ENCODE measurements around the gene NCKAP5. TPM values are rescaled to one million over a fixed set of nuclear protein-coding genes. Genes with fewer than 3 reads are reported as not detected.
A peak's percentile ranks its signal among the peaks of the same experiment; 100 is the strongest.

Gene NCKAP5
- total RNA-seq, 1 donor from 2014 or later, result 7.9 TPM

GRCh38 chr2:133461484-133461883 lies 106.8 kb downstream of the NCKAP5 start:
- no peak for DNase-seq (ENCODE audit: low spot score)

DNA sequence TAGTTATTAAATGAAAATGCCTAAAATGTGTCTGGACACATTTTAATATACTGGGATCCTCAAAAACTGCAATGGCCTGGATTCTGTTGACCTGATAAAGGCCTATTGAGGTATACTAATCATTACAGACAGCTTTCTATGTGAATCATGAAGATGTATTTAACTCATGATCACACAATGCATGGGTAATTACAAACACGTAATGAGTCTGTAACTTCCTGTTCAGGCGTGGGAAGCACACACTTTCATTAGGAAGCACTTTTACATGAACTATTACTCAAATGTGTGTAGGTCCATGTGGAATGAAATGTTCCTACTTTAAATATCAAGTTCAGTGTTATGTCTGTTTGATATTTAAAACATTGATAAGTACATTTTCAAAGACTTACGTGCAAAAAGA lies 108.7 kb downstream of the NCKAP5 start:
- DNase-seq (ENCODE audit: low spot score), result no peak

GRCh38 chr2:133458280-133458679 lies 110.0 kb downstream of the NCKAP5 start:
- no peak for DNase-seq (ENCODE audit: low spot score)

GRCh38 chr2:133457861-133458260 lies 110.4 kb downstream of the NCKAP5 start:
- no peak for DNase-seq (ENCODE audit: low spot score)

GRCh38 chr2:133456971-133457370 lies 111.3 kb downstream of the NCKAP5 start:
- no peak for DNase-seq (ENCODE audit: low spot score)

GRCh38 chr2:133456156-133456555 lies 112.1 kb downstream of the NCKAP5 start:
- no peak for DNase-seq (ENCODE audit: low spot score)

- no peak for DNase-seq (ENCODE audit: low spot score)
Measured at GRCh38 chr2:133453032-133453431, 115.2 kb downstream of the NCKAP5 start.

DNA sequence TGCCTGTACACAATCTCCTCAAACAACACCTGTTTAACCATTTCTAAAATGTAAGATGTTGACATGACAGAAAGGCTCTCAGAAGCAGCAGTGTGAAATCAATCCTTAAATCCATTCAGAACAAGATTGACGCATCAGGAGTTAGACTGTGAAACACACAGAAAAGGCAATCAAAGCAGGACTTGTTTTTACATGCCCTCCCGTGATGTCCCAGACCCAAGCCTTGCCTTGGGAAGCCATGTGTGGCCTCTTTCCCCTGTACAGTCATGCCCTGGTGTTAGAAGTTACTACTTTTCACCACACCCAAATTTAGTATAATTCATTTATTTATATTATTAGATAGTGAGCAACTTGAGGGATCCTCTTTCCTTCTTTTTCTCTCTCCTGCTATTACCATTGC lies 115.7 kb downstream of the NCKAP5 start:
- no peak for DNase-seq (ENCODE audit: low spot score)

DNA sequence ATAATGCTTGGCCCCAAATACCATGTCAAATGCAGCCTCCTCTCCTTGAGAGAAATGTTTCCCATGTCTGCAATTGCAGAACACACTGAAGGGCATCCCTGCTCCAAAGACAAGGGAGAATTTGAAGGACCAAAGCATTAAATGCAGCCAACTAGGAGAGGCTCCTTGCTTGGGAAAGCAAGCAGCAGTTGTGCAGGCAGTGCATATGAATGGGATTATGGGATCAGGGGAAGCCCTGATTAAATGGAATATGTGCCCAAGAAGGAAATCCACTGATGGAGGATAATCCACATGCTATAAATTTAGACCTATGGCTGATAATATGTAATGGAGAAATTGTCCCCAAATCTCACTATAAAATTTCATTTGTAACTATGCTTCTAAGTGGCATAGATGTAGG lies 116.1 kb downstream of the NCKAP5 start:
- DNase-seq (ENCODE audit: low spot score), result peak; percentile 56

- DNase-seq (ENCODE audit: low spot score), result no peak
Measured at GRCh38 chr2:133448195-133448594, 120.1 kb downstream of the NCKAP5 start.

GRCh38 chr2:133447303-133447702 lies 121.0 kb downstream of the NCKAP5 start:
- no peak for DNase-seq (ENCODE audit: low spot score)

DNA sequence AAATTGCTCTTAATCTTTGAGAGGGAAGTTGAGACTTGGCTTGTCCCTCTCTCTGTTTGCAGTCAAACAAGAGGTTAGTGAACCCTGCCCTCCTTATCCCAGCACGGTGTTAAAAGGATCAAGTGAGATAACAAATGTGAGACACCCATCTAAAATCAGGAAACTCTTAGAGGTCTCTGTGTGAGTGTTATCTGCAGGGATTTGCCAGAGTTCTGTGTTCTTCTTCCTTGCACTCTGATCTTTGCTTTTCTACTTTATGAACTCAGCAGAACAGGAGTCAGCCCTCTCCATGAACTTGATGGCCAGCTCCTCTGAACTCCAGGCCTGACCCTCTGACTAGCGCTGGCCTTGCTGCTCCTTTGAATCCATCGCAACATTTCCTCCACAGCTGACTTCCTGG lies 123.8 kb downstream of the NCKAP5 start:
- peak; percentile 63 for DNase-seq (ENCODE audit: low spot score)

GRCh38 chr2:133442393-133442792 lies 125.9 kb downstream of the NCKAP5 start:
- DNase-seq (ENCODE audit: low spot score), result no peak

DNA sequence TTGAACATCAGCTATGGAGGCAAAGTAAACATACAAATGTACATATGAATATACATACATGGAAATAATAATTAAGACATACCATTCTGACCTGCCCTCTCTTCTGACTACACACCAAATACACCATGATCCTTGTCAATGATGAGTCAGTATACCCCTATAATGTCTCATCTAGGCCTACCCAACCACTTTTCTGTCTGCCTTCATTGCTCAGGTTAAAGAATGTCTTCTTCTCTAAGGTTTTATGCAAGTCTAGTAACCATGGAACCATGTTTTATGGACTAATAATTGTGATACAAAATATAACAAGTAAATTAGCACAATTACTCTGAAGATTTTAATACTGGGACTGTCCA lies 128.7 kb downstream of the NCKAP5 start:
- no peak for DNase-seq (ENCODE audit: low spot score)

GRCh38 chr2:133438848-133439564 lies 129.3 kb downstream of the NCKAP5 start:
- DNase-seq (ENCODE audit: low spot score), result peak; percentile 53

DNA sequence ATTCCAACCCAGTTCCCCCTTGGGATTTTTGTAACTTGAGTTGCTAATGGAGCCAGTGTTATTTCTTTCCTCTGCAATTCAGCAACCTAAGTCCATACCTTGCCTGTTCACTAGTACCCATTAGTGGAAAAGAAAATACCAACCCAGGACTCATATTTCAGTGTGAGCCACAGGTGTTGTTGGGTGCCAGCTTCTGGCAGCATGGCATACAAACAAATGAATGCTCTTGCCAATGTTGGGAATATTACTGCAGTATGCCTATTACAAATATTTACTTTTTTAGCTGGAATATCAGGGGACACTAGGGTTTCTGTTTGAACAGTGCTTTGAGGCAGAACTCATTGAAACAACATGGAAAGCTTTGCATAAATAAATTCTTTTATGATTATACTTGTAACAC lies 130.2 kb downstream of the NCKAP5 start:
- no peak for DNase-seq (ENCODE audit: low spot score)

DNA sequence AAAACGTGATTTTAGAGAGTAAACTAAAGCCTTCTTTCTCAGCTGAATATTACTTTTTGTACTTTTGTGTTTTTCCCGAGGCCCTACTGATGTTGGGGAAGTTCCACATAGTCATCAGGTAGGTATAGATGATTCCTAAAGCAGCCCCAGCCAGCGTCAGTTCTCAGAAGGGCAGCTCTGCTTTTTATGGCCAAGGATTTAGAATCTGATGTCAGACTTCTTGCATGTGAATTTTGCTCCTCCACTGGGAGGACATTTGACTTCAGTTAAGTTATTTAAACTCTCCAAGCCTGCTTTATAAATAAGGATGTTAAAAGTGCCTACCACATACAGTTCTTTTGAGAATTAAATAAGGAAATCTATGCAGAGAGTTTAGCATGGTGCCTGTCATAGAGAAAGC lies 130.8 kb downstream of the NCKAP5 start:
- DNase-seq (ENCODE audit: low spot score), result peak; percentile 93

- peak; percentile 92 for DNase-seq (ENCODE audit: low spot score)
Measured at GRCh38 chr2:133434959-133435668, 133.1 kb downstream of the NCKAP5 start.

GRCh38 chr2:133433455-133434451 lies 134.5 kb downstream of the NCKAP5 start:
- DNase-seq (ENCODE audit: low spot score), result no peak

DNA sequence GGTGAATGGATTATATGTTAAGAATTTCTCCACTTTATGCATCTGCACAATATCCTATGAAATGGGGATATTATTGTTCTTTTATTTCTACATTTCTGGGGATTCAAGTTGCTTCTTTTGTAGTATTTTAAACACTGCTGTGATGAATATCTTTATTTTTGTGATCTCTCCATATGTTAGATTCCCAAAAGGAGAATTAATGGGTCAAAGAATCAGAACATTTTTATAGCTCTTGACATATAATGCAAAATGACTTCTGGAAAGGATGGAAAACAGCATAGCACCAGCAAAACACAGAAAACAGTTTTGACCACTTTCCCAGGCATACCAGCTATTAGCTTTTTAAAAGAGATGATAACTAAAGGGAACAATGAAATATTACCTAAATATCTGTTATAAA lies 135.5 kb downstream of the NCKAP5 start:
- DNase-seq (ENCODE audit: low spot score), result no peak

GRCh38 chr2:133431289-133431688 lies 137.0 kb downstream of the NCKAP5 start:
- DNase-seq (ENCODE audit: low spot score), result peak; percentile 53

- DNase-seq (ENCODE audit: low spot score), result peak; percentile 51
Measured at GRCh38 chr2:133426791-133427190, 141.5 kb downstream of the NCKAP5 start.

All from umbilical cord (tissue), 2 donors.